ENCODE results near the gene TBC1D23. TPM values are rescaled to one million over a fixed set of nuclear protein-coding genes. Genes with fewer than 3 reads are reported as not detected.
"Not testable (repeated sequence)": the region's sequence is repeated elsewhere in the genome, so short reads cannot be mapped to it uniquely, and the experiment has no call there.

The TBC1D23 gene
- total RNA-seq, 1 donor from 2014 or later = 35.4 TPM

GRCh38 chr3:100333970-100334487, 73.2 kb downstream of the TBC1D23 start:
- no peak for ATAC-seq
- intact Hi-C loops (cut with DNase I) = no loop called here
- no peak for DNase-seq (ENCODE audit: missing footprints)

- intact Hi-C loops (cut with DNase I) = no loop called here
- DNase-seq (ENCODE audit: missing footprints) (peak; percentile 96), ATAC-seq (peak; percentile 98)
These were observed 73.9 kb downstream of the TBC1D23 start, which contains the start of gene NIT2 for GRCh38 chr3:100334488-100335351. Gene NIT2 (plus strand): TSS chr3:100334757. CDS start chr3:100334792, 35 bp downstream.

GRCh38 chr3:100335434-100335833, 74.6 kb downstream of the TBC1D23 start:
- no peak for DNase-seq (ENCODE audit: missing footprints)
- ATAC-seq = no peak
- intact Hi-C loops (cut with DNase I) = no loop called here

- intact Hi-C loops (cut with DNase I); ATAC-seq; DNase-seq (ENCODE audit: missing footprints): not testable (repeated sequence)
These were observed 75.4 kb downstream of the TBC1D23 start for GRCh38 chr3:100336229-100336628.

- intact Hi-C loops (cut with DNase I) = no loop called here
- ATAC-seq (no peak), DNase-seq (ENCODE audit: missing footprints) (no peak)
These were observed 78.1 kb downstream of the TBC1D23 start for GRCh38 chr3:100338911-100339310.

DNA sequence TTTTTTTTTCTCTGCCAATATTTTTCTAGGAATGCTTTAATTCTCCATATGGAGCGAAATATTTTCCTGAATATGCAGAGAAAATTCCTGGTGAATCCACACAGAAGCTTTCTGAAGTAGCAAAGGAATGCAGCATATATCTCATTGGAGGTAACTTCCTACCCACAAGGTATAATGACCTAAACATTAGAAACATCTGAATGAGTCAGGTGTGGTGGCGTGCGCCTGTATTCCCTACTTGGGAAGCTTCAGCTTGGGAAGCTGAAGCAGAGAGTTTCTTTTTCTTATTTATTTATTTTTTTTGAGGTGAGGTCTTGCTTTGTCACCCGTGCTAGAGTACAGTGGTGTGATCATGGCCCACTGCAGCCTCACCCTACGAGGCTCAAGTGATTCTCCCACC, 79.0 kb downstream of the TBC1D23 start:
- no peak for ATAC-seq
- no peak for DNase-seq (ENCODE audit: missing footprints)
- intact Hi-C loops (cut with DNase I) = no loop called here

- ATAC-seq (no peak), DNase-seq (ENCODE audit: missing footprints) (no peak)
- intact Hi-C loops (cut with DNase I) = no loop called here
These were observed 79.7 kb downstream of the TBC1D23 start for GRCh38 chr3:100340527-100340926.

- ATAC-seq (no peak), DNase-seq (ENCODE audit: missing footprints) (no peak)
- intact Hi-C loops (cut with DNase I) = no loop called here
These were observed 87.9 kb downstream of the TBC1D23 start for GRCh38 chr3:100348727-100349126.

DNA sequence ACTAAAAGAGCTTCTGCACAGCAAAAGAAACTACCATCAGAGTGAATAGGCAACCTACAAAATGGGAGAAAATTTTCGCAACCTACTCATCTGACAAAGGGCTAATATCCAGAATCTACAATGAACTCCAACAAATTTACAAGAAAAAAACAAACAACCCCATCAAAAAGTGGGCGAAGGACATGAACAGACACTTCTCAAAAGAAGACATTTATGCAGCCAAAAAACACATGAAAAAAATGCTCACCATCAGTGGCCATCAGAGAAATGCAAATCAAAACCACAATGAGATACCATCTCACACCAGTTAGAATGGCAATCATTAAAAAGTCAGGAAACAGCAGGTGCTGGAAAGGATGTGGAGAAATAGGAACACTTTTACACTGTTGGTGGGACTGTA, 91.0 kb downstream of the TBC1D23 start:
- ATAC-seq; DNase-seq (ENCODE audit: missing footprints); intact Hi-C loops (cut with DNase I): not testable (repeated sequence)

DNA sequence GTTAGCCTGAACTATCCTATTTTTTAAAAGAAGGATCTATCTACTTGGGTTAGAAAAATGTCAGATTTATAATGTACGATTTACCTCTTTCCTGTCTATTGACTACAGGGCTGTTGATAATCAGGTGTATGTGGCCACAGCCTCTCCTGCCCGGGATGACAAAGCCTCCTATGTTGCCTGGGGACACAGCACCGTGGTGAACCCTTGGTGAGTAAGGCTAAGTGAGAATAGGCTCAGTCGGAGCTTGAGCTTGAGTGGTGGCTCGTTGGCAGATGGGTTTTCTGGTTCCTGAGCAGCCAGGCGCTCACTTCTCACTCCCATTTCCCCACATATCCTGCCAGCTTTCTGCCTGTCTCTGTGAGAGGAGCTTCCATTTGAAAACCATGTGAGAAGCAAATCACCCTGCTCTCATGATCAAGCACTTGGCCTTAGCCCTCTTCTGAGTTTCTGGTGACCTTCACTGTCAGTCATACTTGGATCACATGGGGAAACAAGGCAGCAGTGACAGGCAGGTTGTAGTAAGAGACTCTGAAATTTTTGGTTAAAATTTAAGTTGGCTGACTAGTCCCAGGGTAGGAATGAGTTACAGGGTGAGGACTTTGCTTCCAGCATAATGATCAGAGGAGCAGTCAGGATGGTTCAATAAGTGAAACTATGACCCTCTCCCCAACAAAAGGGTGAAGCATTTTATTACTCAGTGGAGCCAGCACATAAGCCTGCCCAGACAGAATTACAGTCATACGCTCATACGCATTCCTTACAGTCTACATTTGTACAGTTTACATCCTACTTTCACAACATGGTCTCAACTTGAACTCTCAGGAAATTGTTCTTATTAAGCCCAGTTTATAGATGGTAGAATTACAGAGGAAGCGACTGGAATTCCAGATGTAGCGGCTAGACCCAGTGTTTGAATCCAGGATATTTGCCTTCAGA, 91.8 kb downstream of the TBC1D23 start:
- DNase-seq (ENCODE audit: missing footprints) (no peak), ATAC-seq (no peak)
- intact Hi-C loops (cut with DNase I) = no loop called here

- ATAC-seq (no peak), DNase-seq (ENCODE audit: missing footprints) (no peak)
- intact Hi-C loops (cut with DNase I) = no loop called here
These were observed 94.1 kb downstream of the TBC1D23 start for GRCh38 chr3:100354850-100355249.

- intact Hi-C loops (cut with DNase I) = no loop called here
- ATAC-seq = no peak
- no peak for DNase-seq (ENCODE audit: missing footprints)
These were observed 97.6 kb downstream of the TBC1D23 start for GRCh38 chr3:100358413-100358812.

GRCh38 chr3:100359035-100359434, 98.2 kb downstream of the TBC1D23 start:
- no peak for DNase-seq (ENCODE audit: missing footprints)
- no peak for ATAC-seq
- intact Hi-C loops (cut with DNase I) = no loop called here

GRCh38 chr3:100360757-100361496, 100.1 kb downstream of the TBC1D23 start:
- intact Hi-C loops (cut with DNase I) = no loop called here
- ATAC-seq = no peak
- DNase-seq (ENCODE audit: missing footprints) = no peak

DNA sequence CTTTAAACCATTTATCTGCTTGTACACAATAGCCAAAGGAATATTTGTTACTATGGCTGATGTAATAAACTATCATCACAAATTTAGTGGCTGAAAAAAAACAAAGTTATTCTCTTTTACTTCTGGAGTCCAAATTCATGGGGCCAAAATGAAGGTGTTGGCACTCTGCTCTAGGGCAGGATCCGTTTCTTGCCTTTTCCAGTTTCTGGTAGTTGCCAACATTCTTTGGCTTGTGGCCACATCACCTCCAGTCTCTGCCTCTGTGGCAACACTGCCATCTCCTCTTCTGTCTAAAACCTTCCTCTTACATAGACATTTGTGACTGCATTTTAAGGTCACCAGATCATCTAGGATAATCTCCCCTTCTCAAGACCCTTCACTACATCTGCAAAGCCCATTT, 101.1 kb downstream of the TBC1D23 start:
- intact Hi-C loops (cut with DNase I) = no loop called here
- DNase-seq (ENCODE audit: missing footprints) = no peak
- no peak for ATAC-seq

DNA sequence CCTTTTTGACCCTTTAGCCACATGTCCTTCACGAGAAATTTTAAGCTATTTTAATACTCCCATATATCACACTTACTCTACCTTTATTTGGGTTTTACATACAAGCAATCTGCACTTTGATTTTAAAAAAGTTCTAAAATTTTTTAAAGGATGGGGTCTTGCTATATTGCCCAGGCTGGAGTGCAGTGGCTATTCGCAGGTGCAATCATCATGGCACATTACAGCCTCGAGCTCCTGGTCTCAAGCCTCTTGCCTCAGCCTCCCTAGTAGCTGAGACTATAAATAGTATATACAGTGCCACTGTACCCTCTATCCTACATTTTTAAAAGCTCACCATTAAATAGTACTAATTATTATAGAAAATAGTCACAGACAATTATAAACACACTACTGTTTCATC, 103.6 kb downstream of the TBC1D23 start:
- no peak for ATAC-seq
- intact Hi-C loops (cut with DNase I) = no loop called here
- no peak for DNase-seq (ENCODE audit: missing footprints)

DNA sequence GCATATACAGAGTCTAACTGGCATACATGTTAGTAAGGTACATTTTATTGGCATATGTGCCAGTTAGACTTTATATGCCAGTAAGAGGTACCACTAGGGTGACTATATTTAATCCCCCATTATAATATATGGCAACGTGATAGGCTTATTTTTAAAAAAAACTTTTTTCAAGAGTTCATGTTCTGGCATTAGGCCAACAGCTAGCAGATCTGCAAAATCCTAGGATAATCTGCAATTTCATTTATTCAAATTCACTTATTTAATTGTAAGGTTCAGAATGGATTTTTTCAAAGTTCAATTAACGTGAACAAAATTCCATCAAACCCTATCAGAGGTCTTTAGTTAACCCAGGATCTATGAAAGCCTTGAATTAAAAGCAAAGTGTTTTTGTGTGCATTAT, 105.6 kb downstream of the TBC1D23 start:
- intact Hi-C loops (cut with DNase I) = no loop called here
- ATAC-seq (no peak), DNase-seq (ENCODE audit: missing footprints) (no peak)

GRCh38 chr3:100368441-100368840, 107.6 kb downstream of the TBC1D23 start:
- DNase-seq (ENCODE audit: missing footprints) (no peak), ATAC-seq (no peak)
- intact Hi-C loops (cut with DNase I) = no loop called here

GRCh38 chr3:100370756-100371155, 110.0 kb downstream of the TBC1D23 start:
- no peak for ATAC-seq
- no peak for DNase-seq (ENCODE audit: missing footprints)
- intact Hi-C loops (cut with DNase I) = no loop called here
